Neutrophil (primary cell): ENCODE results near the gene SS18L1.

ENCODE experiments used
- H3K27ac ChIP-seq: fragments of 200-600 bp; sonication (generic); 2 replicates; pipeline ENCODE4 v1.5.1; 2016; ENCODE audit warnings: mild to moderate bottlenecking, moderate library complexity
- H3K27me3 ChIP-seq: fragments of 200-600 bp; sonication (generic); 2 replicates; pipeline ENCODE4 v1.6.0; 2016; ENCODE audit warnings: mild to moderate bottlenecking
- H3K36me3 ChIP-seq: fragments of 200-600 bp; sonication (generic); 2 replicates; pipeline ENCODE4 v1.5.1; 2017
- H3K4me1 ChIP-seq, 2 experiments: fragments of 200-600 bp in 1 of 2; sonication (generic) in 1 of 2; 1 replicate in 1 of 2; 2 replicates in 1 of 2; pipeline versions ENCODE4 v1.5.1 to v1.6.1; 2013 to 2016; ENCODE audit warnings: low read depth in 1 of 2, low read length in 1 of 2, mild to moderate bottlenecking in 1 of 2, moderate library complexity in 1 of 2; ENCODE audit not compliant: control insufficient read depth in 1 of 2, insufficient read depth in 1 of 2
- H3K4me3 ChIP-seq, 2 experiments: fragments of 200-600 bp in 1 of 2; sonication (generic) in 1 of 2; 1 replicate in 1 of 2; 2 replicates in 1 of 2; pipeline ENCODE4 v1.5.1; 2013 to 2016; ENCODE audit warnings: low read depth in 1 of 2, low read length in 1 of 2, mild to moderate bottlenecking in 1 of 2, moderate library complexity in 1 of 2
- H3K9me3 ChIP-seq: fragments of 200-600 bp; sonication (generic); 2 replicates; pipeline ENCODE4 v1.5.1; 2016
- CTCF ChIP-seq: fragments of 200-600 bp; sonication (generic); IDR thresholded peaks from 2 replicates; pipeline ENCODE4 v1.5.1; 2016; ENCODE audit warnings: antibody characterized with exemption

The SS18L1 gene

GRCh38 chr20:62129731-62130531, 13.6 kb upstream of the SS18L1 start:
- Histone ChIP-seq H3K9me3 (no peaks in the 10 kb centered on the region), H3K4me3 (no peak overlapping the region), H3K4me1 (peaks cover 23 to 33% of the 10 kb centered on the region in 2 experiments), H3K27me3 (no peaks in the 10 kb centered on the region), H3K27ac (no peak overlapping the region), H3K36me3 (peaks cover 89% of the 10 kb centered on the region)
- TF ChIP-seq CTCF: no peak

GRCh38 chr20:62131560-62132320, 11.8 kb upstream of the SS18L1 start:
- no peaks in the 10 kb centered on the region for H3K9me3 ChIP-seq
- H3K4me3 ChIP-seq: no peak overlapping the region
- H3K36me3 ChIP-seq: peaks cover 88% of the 10 kb centered on the region
- H3K27ac ChIP-seq: peak overlapping the region; percentile 91
- peaks cover 34 to 45% of the 10 kb centered on the region in 2 experiments for H3K4me1 ChIP-seq
- no peaks in the 10 kb centered on the region for H3K27me3 ChIP-seq
- no peak for TF ChIP-seq CTCF

GRCh38 chr20:62132421-62132820, 11.1 kb upstream of the SS18L1 start:
- Histone ChIP-seq H3K9me3 (no peaks in the 10 kb centered on the region), H3K36me3 (peaks cover 87% of the 10 kb centered on the region), H3K27ac (peak overlapping the region; percentile 91), H3K27me3 (no peaks in the 10 kb centered on the region), H3K4me3 (peak overlapping the region in 1 of 2 experiments; percentile 36), H3K4me1 (peaks cover 34 to 45% of the 10 kb centered on the region in 2 experiments)
- no peak for TF ChIP-seq CTCF

GRCh38 chr20:62133051-62133845, 10.3 kb upstream of the SS18L1 start:
- Histone ChIP-seq H3K9me3 (no peaks in the 10 kb centered on the region), H3K4me3 (peak overlapping the region in 1 of 2 experiments; percentile 36), H3K27ac (peak overlapping the region; percentile 91), H3K4me1 (peaks cover 34 to 45% of the 10 kb centered on the region in 2 experiments), H3K36me3 (peaks cover 87% of the 10 kb centered on the region), H3K27me3 (no peaks in the 10 kb centered on the region)
- no peak for TF ChIP-seq CTCF

- peak overlapping the region in 1 of 2 experiments; percentile 36 for H3K4me3 ChIP-seq
- peaks cover 87% of the 10 kb centered on the region for H3K36me3 ChIP-seq
- H3K27me3 ChIP-seq: no peaks in the 10 kb centered on the region
- peak; percentile 28 for TF ChIP-seq CTCF
- peak overlapping the region; percentile 91 for H3K27ac ChIP-seq
- H3K9me3 ChIP-seq: no peaks in the 10 kb centered on the region
- peaks cover 34 to 45% of the 10 kb centered on the region in 2 experiments for H3K4me1 ChIP-seq
Observed at GRCh38 chr20:62133864-62134263, 9.7 kb upstream of the SS18L1 start.
